Neutrophil (primary cell): ENCODE measurements around the gene ELOVL3.

ENCODE experiments used
- H3K27ac ChIP-seq: fragments of 200-600 bp; sonication (generic); 2 replicates; pipeline ENCODE4 v1.5.1; 2016; ENCODE audit warnings: mild to moderate bottlenecking, moderate library complexity
- H3K27me3 ChIP-seq: fragments of 200-600 bp; sonication (generic); 2 replicates; pipeline ENCODE4 v1.6.0; 2016; ENCODE audit warnings: mild to moderate bottlenecking
- H3K36me3 ChIP-seq: fragments of 200-600 bp; sonication (generic); 2 replicates; pipeline ENCODE4 v1.5.1; 2017
- H3K4me1 ChIP-seq, 2 experiments: fragments of 200-600 bp in 1 of 2; sonication (generic) in 1 of 2; 1 replicate in 1 of 2; 2 replicates in 1 of 2; pipeline versions ENCODE4 v1.5.1 to v1.6.1; 2013 to 2016; ENCODE audit warnings: low read depth in 1 of 2, low read length in 1 of 2, mild to moderate bottlenecking in 1 of 2, moderate library complexity in 1 of 2; ENCODE audit not compliant: control insufficient read depth in 1 of 2, insufficient read depth in 1 of 2
- H3K4me3 ChIP-seq, 2 experiments: fragments of 200-600 bp in 1 of 2; sonication (generic) in 1 of 2; 1 replicate in 1 of 2; 2 replicates in 1 of 2; pipeline ENCODE4 v1.5.1; 2013 to 2016; ENCODE audit warnings: low read depth in 1 of 2, low read length in 1 of 2, mild to moderate bottlenecking in 1 of 2, moderate library complexity in 1 of 2
- H3K9me3 ChIP-seq: fragments of 200-600 bp; sonication (generic); 2 replicates; pipeline ENCODE4 v1.5.1; 2016
- TF ChIP-seq, protein P1 (sequence below): fragments of 200-600 bp; sonication (generic); IDR thresholded peaks from 2 replicates; pipeline ENCODE4 v1.5.1; 2016; ENCODE audit warnings: antibody characterized with exemption

The ELOVL3 gene

GRCh38 chr10:102242118-102242485 lies 16.0 kb downstream of the ELOVL3 start:
- TF ChIP-seq, protein P1, sequence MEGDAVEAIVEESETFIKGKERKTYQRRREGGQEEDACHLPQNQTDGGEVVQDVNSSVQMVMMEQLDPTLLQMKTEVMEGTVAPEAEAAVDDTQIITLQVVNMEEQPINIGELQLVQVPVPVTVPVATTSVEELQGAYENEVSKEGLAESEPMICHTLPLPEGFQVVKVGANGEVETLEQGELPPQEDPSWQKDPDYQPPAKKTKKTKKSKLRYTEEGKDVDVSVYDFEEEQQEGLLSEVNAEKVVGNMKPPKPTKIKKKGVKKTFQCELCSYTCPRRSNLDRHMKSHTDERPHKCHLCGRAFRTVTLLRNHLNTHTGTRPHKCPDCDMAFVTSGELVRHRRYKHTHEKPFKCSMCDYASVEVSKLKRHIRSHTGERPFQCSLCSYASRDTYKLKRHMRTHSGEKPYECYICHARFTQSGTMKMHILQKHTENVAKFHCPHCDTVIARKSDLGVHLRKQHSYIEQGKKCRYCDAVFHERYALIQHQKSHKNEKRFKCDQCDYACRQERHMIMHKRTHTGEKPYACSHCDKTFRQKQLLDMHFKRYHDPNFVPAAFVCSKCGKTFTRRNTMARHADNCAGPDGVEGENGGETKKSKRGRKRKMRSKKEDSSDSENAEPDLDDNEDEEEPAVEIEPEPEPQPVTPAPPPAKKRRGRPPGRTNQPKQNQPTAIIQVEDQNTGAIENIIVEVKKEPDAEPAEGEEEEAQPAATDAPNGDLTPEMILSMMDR, result no peak
- H3K27ac ChIP-seq, result no peak overlapping the region
- peaks cover 64% of the 10 kb centered on the region for H3K27me3 ChIP-seq
- peak overlapping the region in 1 of 2 experiments; percentile 59 for H3K4me3 ChIP-seq
- no peaks in the 10 kb centered on the region for H3K9me3 ChIP-seq
- H3K36me3 ChIP-seq, result no peaks in the 10 kb centered on the region
- peaks cover 41% of the 10 kb centered on the region in 2 experiments for H3K4me1 ChIP-seq

DNA sequence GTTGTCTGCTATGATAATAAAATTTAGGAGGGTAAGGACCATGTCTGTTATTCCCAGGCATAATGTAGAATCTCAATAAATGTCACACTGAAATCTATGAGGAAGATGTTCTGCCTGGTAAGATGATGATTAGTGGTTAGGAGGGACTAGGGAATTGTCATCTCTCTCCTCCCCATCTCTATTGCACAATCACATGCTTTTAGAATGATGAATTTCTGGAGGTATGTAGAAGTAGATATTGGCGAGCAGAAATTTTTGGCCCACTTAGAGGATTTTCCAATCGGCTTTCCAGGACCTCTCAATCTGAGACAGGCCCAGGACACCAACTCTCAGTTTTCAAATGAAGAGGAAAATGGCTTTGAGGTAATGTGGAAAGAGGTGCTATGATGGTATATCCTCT lies 17.2 kb downstream of the ELOVL3 start:
- Histone ChIP-seq H3K36me3 (no peaks in the 10 kb centered on the region), H3K4me1 (peaks cover 45 to 49% of the 10 kb centered on the region in 2 experiments), H3K9me3 (no peaks in the 10 kb centered on the region), H3K27me3 (peaks cover 52% of the 10 kb centered on the region), H3K27ac (no peak overlapping the region), H3K4me3 (no peak overlapping the region)
- TF ChIP-seq, protein P1, result no peak

- H3K4me3 ChIP-seq, result peak within 1 kb of the TSS; percentile 89 to 93
- no peaks in the 10 kb centered on the region for H3K9me3 ChIP-seq
- peaks cover 32% of the 10 kb centered on the region for H3K27me3 ChIP-seq
- H3K27ac ChIP-seq, result peak within 1 kb of the TSS; percentile 90
- peaks cover 44 to 48% of the 10 kb centered on the region in 2 experiments for H3K4me1 ChIP-seq
- TF ChIP-seq, protein P1, result peak; percentile 41
- no peaks in the 10 kb centered on the region for H3K36me3 ChIP-seq
These were observed 19.2 kb downstream of the ELOVL3 start, which contains the start of gene GBF1 for GRCh38 chr10:102245082-102245931. Gene GBF1 (plus strand): TSS chr10:102245532. CDS start chr10:102258939, 13,407 bp downstream.

DNA sequence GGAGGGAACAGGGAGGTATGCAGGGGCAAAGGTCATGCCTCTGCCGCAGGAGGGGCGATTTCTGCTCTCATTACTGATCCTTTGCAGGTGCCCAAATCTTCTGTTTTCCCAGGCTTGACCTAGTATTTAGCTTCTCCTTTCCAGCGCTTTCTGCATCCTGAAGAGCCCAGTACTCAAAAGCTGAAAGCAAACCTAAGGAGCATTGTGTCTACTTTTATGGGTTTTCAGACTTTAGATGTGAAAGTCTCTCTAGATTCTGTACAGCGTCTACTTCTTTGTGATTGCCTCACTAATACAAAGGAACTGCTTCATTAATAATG lies 19.8 kb downstream of the ELOVL3 start:
- H3K9me3 ChIP-seq, result no peaks in the 10 kb centered on the region
- H3K4me1 ChIP-seq, result peaks cover 38 to 42% of the 10 kb centered on the region in 2 experiments

GRCh38 chr10:102246261-102246660 lies 20.2 kb downstream of the ELOVL3 start:
- TF ChIP-seq, protein P1, result no peak
- Histone ChIP-seq H3K27ac (peak overlapping the region; percentile 90), H3K36me3 (no peaks in the 10 kb centered on the region), H3K27me3 (peaks cover 22% of the 10 kb centered on the region), H3K9me3 (no peaks in the 10 kb centered on the region), H3K4me1 (peaks cover 34 to 38% of the 10 kb centered on the region in 2 experiments), H3K4me3 (peak overlapping the region; percentile 89 to 93)

More for the DNA sequence above, 19.8 kb downstream of the ELOVL3 start:
- Histone ChIP-seq H3K36me3 (no peaks in the 10 kb centered on the region), H3K4me3 (peak overlapping the region; percentile 89 to 93), H3K27ac (peak overlapping the region; percentile 90), H3K27me3 (peaks cover 26% of the 10 kb centered on the region)
- TF ChIP-seq, protein P1, result no peak
